GM21390 (cell line): ENCODE results near the gene SEPTIN14.
A peak's percentile ranks its signal among the peaks of the same experiment; 100 is the strongest.
"Not testable (repeated sequence)": the region's sequence is repeated elsewhere in the genome, so short reads cannot be mapped to it uniquely, and the experiment has no call there.

Source experiments
- ATAC-seq: cut with Tn5 transposase; IDR thresholded peaks from one replicate; pipeline ENCODE4 v1.9.1; 2021; ENCODE audit not compliant: unreplicated experiment

SEPTIN14 gene

DNA sequence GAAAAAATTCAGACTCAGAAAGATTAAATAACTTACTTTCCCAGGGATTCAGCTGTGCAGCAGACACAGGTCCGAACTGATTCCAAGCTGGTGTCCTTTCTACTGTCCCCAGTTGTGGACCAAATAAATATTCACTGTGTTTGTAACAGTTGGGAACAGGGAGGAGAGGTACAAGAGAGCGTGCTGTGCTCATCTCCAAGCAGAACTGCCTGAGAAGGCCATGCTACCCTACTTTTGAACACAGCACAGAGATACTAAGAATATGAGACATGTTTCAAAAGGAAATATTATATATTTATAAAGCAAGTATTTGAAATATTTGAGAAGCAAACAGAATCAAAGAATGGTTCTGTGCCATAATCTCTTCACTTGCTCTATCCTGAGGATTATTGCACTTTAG lies at the start of gene SEPTIN14:
Gene SEPTIN14, minus strand, starts transcription at position 101 of the 400 bp plus-strand sequence. CDS start 756 bp downstream, outside the sequence.
- ATAC-seq = not testable (repeated sequence)

DNA sequence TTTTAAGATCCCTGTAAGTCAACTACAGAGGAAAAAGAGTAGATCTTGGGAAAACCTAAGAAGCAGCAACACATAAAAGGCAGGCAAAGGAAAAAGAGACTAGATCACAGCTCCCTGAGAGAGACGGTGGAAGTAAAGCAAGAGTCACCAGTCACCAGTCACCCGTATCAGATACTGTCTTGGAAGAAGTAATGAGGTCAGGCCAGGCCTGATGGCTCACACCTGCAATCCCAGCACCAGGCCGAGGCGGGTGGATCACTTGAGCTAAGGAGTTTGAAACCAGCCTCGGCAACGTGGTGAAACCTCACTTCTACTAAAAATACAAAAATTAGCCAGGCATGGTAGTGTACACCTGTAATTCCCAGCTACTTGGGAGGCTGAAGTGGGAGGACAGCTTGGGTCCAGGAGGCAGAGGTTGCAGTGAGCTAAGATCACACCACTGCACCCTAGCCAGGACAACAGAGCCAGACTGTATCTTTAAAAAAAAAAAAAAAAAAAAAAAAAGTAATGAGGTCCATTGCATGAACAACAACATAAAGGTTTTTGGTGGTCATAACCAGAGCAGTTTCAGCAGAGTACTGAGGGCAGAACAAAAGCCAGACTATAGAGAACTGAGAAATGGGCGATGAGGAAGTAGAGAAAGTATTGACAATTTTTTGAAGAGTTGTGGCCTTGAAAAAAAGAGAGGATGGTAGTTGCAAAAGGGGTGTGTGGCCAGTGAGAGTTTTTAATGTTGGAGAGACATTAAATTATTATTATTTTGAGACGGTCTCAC lies 41.6 kb upstream of the SEPTIN14 start:
- ATAC-seq = peak; percentile 95

DNA sequence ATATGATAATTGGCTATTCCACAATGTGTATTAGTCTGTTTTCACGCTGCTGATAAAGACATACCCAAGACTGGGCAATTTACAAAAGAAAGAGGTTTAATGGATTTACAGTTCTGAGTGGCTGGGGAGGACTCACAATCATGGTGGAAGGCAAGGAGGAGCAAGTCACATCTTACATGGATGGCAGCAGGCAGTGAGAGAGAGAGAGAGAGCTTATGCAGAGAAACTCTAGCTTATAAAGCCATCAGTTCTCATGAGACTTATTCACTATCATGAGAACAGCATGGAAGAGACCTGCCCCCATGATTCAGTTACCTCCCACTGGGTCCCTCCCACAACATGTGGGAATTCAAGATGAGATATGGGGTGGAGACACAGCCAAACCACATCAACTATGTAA lies 38.5 kb upstream of the SEPTIN14 start:
- not testable (repeated sequence) for ATAC-seq

- no peak for ATAC-seq
Measured at GRCh38 chr7:55898287-55898686, 35.7 kb upstream of the SEPTIN14 start.

DNA sequence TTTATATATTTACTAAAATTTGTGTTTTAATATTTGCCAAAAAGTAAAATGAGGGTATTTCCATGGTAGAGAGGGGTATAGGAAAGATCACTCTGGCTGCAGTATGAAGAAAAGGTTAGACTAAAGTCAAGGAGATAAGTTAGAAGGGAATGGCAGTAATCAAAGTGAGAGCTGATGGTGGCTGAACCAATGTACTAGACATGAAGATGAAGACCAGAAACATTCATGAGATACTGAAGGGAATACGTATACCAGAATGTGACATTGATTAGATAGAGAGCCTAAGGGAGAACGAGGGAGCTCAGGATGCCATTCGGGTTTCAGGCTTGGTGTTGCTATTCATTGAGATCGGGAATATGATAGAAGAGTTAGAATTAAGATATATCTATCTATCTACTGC lies 32.5 kb upstream of the SEPTIN14 start:
- no peak for ATAC-seq

DNA sequence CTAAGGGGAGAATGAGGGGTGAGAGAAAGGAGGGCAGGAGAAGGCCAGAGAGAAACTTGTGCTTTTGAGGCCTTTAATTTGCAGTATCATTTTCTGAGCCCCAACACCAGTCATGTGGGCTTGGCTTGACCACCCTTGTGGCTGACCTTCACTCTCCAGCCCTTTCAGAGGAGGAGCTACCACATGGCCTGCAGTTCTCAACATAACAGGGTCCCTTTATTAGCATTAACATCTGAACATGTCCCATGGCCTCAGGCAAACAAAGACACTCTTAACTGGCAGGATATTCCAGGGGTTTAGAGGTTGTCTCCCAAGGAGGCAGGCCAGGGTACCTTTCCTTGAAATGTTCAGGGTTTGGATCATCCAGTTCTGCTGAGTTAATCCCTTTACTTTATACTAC lies 31.4 kb upstream of the SEPTIN14 start:
- no peak for ATAC-seq

GRCh38 chr7:55888378-55888777 lies 25.8 kb upstream of the SEPTIN14 start:
- ATAC-seq = not testable (repeated sequence)

- ATAC-seq = no peak
Measured at GRCh38 chr7:55887821-55888247, 25.3 kb upstream of the SEPTIN14 start.

DNA sequence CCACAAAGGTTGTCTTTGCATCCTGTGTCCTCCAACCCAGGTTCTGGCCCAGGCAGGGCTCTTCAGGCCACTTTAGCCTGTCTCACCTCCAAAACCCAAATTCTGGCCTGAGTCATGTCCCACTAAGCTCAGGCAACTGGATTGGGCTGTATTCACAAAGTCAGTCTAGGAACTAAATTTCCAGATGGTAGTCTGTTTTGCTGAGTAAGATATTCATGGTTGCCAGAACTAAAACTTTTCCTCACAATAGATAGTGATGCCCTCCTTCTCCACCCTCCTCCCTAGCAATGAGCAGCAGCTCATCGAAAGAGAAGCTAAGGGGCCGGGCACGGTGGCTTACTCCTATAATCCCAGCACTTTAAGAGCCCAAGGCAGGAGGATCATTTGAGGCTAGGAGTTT lies 21.8 kb upstream of the SEPTIN14 start:
- no peak for ATAC-seq

DNA sequence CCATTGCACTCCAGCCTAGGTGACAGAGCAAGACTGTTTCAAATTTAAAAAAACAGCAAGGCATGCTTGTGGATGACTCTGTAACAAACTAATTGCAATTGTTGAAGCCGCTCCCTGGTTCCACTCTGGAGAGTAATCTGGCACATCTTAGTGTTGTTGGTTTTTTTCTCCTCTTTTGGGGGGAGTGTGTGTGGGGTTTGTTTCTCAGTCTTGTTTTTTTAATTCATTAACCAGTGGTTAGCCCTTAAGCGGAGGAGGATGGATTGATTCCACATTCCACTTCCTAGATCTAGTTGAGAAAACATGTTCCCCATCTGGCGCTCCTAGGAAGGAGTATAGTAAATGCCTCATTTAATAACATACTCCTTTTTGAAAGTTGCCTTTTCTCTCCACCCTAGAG lies 16.1 kb upstream of the SEPTIN14 start:
- no peak for ATAC-seq

GRCh38 chr7:55877308-55877707 lies 14.8 kb upstream of the SEPTIN14 start:
- ATAC-seq = no peak

DNA sequence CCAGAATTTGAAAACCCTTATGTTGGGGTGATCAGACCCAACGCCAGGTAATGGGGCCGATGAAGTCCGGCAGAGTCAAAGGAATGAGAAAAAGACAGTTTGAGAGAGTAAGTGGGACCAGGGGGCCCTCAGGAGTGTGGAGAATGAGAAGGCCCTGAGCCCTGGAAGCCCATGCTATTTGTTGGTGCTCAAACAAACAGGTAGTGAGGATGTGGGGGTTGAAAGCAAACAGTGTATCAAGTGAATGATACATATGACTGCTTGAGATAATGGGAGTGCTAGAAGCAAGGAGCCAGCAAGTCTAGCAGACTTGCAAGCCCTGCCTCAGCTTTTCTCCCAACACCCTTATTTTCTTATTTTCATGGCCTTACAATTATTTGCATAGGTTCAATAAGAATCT lies 11.2 kb upstream of the SEPTIN14 start:
- ATAC-seq = no peak

GRCh38 chr7:55871932-55872485 lies 9.5 kb upstream of the SEPTIN14 start:
- no peak for ATAC-seq

GRCh38 chr7:55868989-55869388 lies 6.4 kb upstream of the SEPTIN14 start:
- not testable (repeated sequence) for ATAC-seq

DNA sequence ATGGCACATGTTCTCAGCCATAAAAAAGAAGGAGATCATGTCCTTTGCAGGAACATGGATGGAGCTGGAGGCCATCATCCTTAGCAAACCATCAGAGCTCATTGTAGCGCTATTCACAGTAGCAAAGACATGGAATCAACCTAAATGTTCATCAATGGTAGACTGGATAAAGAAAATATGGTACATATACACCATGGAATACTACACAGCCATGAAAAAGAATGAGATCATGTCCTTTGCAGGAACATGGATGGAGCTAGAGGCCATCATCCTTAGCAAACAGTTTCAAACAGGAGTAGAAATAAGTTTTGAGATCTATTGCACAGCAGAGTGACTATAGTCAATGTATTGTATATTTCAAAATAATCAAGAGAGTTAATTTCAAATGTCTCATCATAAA lies 17.4 kb downstream of the SEPTIN14 start:
- ATAC-seq = not testable (repeated sequence)

DNA sequence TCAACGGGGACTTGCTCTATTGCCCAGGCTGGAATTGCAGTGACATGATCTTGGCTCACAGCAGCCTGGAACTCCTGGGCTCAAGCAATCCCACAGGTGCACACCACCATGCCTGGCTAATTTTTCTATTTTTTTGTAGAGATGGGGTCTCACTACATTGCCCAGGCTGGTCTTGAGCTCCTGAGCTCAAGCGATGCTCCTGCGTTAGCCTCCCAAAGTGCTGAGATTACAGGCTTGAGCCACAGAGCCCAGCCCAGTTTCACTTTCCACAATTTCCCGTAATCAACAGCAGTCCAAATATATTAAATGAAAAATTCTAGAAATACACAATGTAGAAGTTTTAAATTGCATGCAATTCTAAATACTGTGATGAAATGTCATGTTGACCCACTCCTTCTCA lies 24.0 kb downstream of the SEPTIN14 start:
- no peak for ATAC-seq

GRCh38 chr7:55827577-55827976 lies 35.0 kb downstream of the SEPTIN14 start:
- ATAC-seq = no peak

- no peak for ATAC-seq
Measured at GRCh38 chr7:55818686-55819085, 43.9 kb downstream of the SEPTIN14 start.

DNA sequence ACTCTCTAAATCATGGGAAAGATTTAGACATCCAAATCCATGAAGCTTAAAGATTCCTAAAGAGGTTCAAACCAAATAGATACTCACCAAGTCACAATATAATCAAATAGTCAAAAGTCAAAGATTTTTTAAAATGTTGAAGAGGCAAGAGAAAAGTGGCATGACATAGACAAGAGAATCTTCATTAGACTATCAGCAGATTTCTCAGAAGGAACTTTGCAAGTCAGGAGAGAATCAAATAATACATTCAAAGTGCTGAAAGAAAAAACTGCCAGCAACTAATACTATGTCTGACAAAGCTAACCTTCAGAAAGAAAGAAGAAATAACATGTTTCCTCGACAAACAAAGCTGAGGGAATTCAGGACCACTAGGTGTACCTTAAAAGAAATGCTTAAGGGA lies 65.3 kb downstream of the SEPTIN14 start:
- not testable (repeated sequence) for ATAC-seq

DNA sequence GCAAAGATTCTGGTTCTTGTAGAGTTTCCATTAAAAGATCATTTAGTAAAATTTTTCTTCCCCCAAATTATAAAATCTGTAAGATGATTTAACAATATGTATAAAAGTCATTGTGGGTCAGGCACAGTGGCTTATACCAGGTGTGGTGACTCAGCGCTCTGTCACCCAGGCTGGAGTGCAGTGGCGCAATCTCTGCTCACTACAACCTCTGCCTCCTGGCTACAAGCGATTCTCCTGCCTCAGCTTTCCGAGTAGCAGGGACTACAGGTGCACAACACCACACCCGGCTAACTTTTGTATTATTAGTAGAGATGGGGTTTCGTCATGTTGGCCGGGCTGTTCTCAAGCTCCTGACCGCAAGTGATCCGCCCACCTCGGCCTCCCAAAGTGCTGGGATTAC lies 68.0 kb downstream of the SEPTIN14 start:
- no peak for ATAC-seq

- ATAC-seq = no peak
Measured at GRCh38 chr7:55792048-55792447, 70.5 kb downstream of the SEPTIN14 start.

GRCh38 chr7:55787796-55788195 lies 74.8 kb downstream of the SEPTIN14 start:
- ATAC-seq = no peak

DNA sequence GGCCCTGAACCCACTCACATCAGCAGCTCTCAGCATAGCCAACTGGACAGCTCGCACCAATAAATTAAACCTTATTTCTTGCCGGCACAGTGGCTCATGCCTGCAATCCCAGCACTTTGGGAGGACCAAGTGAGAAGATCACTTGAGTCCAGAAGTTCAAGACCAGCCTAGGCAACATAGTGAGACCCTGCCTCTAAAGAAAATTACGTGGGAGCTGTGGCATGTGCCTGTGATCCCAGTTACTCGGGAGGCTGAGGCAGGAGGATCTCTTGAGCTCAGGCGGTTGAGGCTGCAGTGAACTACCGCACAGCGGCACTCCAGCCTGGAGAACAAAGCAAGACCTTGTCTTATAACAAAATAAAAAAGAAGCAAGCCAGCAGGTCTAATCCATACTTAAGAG lies 75.7 kb downstream of the SEPTIN14 start:
- no peak for ATAC-seq
